GM12878 (cell line): Measurements from ENCODE around the gene NAV2. TPM values are rescaled to one million over a fixed set of nuclear protein-coding genes. Genes with fewer than 3 reads are reported as not detected.

Experiments
- ATAC-seq: fragments of 200-7000 bp; cut with Tn5 transposase; 3 replicates; pipeline ENCODE4 v1.9.1; 2020; ENCODE audit warnings: mild to moderate bottlenecking, moderate library complexity
- BruUV-seq: library from RNA; stranded (reverse); fragments of 400-500 nt; replicated peaks from 2 replicates; lab custom pipeline; 2021; lab: Mats Ljungman, UMichigan
- CTCF ChIA-PET: fragments of 300-600 bp; sonication (Branson Sonifier 250); formaldehyde crosslinking; extraction: SDS; loops from one replicate; lab custom pipeline; 2021; ENCODE audit warnings: inconsistent platforms; lab: Yijun Ruan, JAX
- POLR2A ChIA-PET: fragments of 350-600 bp; formaldehyde crosslinking; extraction: SDS; loops from one replicate; lab custom pipeline; 2021; ENCODE audit warnings: inconsistent platforms; lab: Charles Lee
- RAD21 ChIA-PET: fragments of 300-600 bp; sonication (Branson Sonifier 250); formaldehyde crosslinking; loops from one replicate; lab custom pipeline; 2023; ENCODE audit warnings: antibody characterized with exemption; ENCODE audit not compliant: unreplicated experiment; lab: Charles Lee
- SMC1A ChIA-PET: fragments of 300-600 bp; sonication (Branson Sonifier 250); formaldehyde crosslinking; loops from one replicate; lab custom pipeline; 2023; ENCODE audit not compliant: unreplicated experiment, uncharacterized antibody; lab: Charles Lee
- DNase-seq: peaks from one replicate; pipeline ENCODE4 v3.0.0-alpha.2; 2011; ENCODE audit warnings: low read depth, low spot score
- FAIRE-seq: peaks from 3 replicates; lab custom pipeline; 2011; peaks lifted over from hg19 to GRCh38; lab: Jason Lieb, UNC
- H2AFZ ChIP-seq: 2 replicates; pipeline ENCODE4 v1.6.0; 2011; ENCODE audit warnings: low read depth, low read length, control low read depth; ENCODE audit not compliant: control insufficient read depth
- H3K27ac ChIP-seq: 2 replicates; pipeline ENCODE4 v1.5.1; 2011; ENCODE audit warnings: control low read depth; ENCODE audit not compliant: control insufficient read depth, insufficient read depth
- H3K27me3 ChIP-seq, 2 experiments: replicated peaks in 1 of 2; 2 replicates each; pipeline versions ENCODE4 v1.6.0 to v1.6.1; 2011; ENCODE audit warnings: low read length in 1 of 2; ENCODE audit not compliant: control insufficient read depth in 2 of 2, insufficient read depth in 2 of 2
- H3K36me3 ChIP-seq, 2 experiments: 2 replicates each; pipeline ENCODE4 v1.5.1; 2011; ENCODE audit warnings: low read length in 1 of 2; ENCODE audit not compliant: control insufficient read depth in 2 of 2, insufficient read depth in 2 of 2
- H3K4me1 ChIP-seq: 2 replicates; pipeline ENCODE4 v1.6.1; 2011; ENCODE audit warnings: mild to moderate bottlenecking, low read length, moderate library complexity, mixed read lengths; ENCODE audit not compliant: control insufficient read depth, insufficient read depth
- H3K4me2 ChIP-seq: 2 replicates; pipeline ENCODE4 v1.6.0; 2011; ENCODE audit warnings: control low read depth; ENCODE audit not compliant: control insufficient read depth, insufficient read depth
- H3K4me3 ChIP-seq: fragments of 200-600 bp; sonication (generic); 2 replicates; pipeline ENCODE4 v1.5.1; 2016
- H3K79me2 ChIP-seq: 2 replicates; pipeline ENCODE4 v1.6.0; 2011; ENCODE audit warnings: low read length; ENCODE audit not compliant: control insufficient read depth, insufficient read depth
- H3K9ac ChIP-seq: 2 replicates; pipeline ENCODE4 v1.8.0; 2011; ENCODE audit warnings: low read length, control low read depth, mixed read lengths; ENCODE audit not compliant: control insufficient read depth, insufficient read depth
- H3K9me3 ChIP-seq: replicated peaks from 3 replicates; pipeline ENCODE4 v1.5.1; 2011; ENCODE audit warnings: mild to moderate bottlenecking, low read length; ENCODE audit not compliant: control insufficient read depth, insufficient read depth
- H4K20me1 ChIP-seq: 2 replicates; pipeline ENCODE4 v1.6.0; 2011; ENCODE audit not compliant: control insufficient read depth, insufficient read depth
- REST ChIP-seq: IDR thresholded peaks from 2 replicates; pipeline ENCODE4 v1.6.1; 2012; ENCODE audit warnings: mild to moderate bottlenecking, low read depth, low read length
- ZBTB11 ChIP-seq: fragments of 450-650 bp; formaldehyde crosslinking; IDR thresholded peaks from 2 replicates; pipeline ENCODE4 v1.5.0; 2022; ENCODE audit warnings: mild to moderate bottlenecking, missing genetic modification characterization
- WGBS: methylation state at CpG from one replicate; pipeline ENCODE4 v1.1.6; 2016; ENCODE audit warnings: low lambda C conversion rate; ENCODE audit not compliant: insufficient replicate concordance, insufficient coverage; ENCODE audit errors: missing lambda C conversion rate; 5-methylcytosine and 5-hydroxymethylcytosine counted together
- in situ Hi-C: fragments of 300-500 bp; cut with MboI; formaldehyde crosslinking; loops from 9 replicates; pipeline ENCODE4 v1.14.3; 2018; ENCODE audit warnings: mixed read lengths
- intact Hi-C: fragments of 100-400 bp; cut with micrococcal nuclease; formaldehyde crosslinking; loops from one replicate; pipeline ENCODE4 v1.14.2; 2022; ENCODE audit not compliant: unreplicated experiment
- polyA plus RNA-seq, 11 experiments: library from polyadenylated mRNA; depleted of rRNA in 4 of 11; unstranded in 6 of 11; stranded (reverse) in 5 of 11; fragments of >200 nt; fragmentation: Nextera tagmentation in 4 of 11; fragmentation: Illumina TruSeq in 1 of 11; extraction: Ambion mirVana in 4 of 11; extraction: Trizol in 1 of 11; gene quantifications; 1 replicate in 1 of 11; 2 replicates in 10 of 11; pipeline versions ENCODE4 v1.2.1 to v1.2.3, GENCODE V29; 2011 to 2016; ENCODE audit warnings: inconsistent platforms in 2 of 11, missing spikeins in 2 of 11, low read depth in 1 of 11
- total RNA-seq, 4 experiments: library from RNA; depleted of rRNA in 3 of 4; stranded (reverse); fragments of >200 nt in 3 of 4; fragmentation: Illumina TruSeq in 1 of 4; extraction: Trizol in 1 of 4; gene quantifications; 2 replicates each; pipeline versions ENCODE4 v1.2.1 to v1.2.3, GENCODE V29; 2013 to 2021
- TF ChIP-seq, protein P1 (sequence below): fragments of 450-650 bp; IDR thresholded peaks from 2 replicates; pipeline ENCODE4 v1.6.1; 2017; ENCODE audit warnings: mild to moderate bottlenecking, moderate library complexity
- TF ChIP-seq, protein P2 (sequence below): IDR thresholded peaks from 2 replicates; pipeline ENCODE4 v1.6.1; 2011; ENCODE audit warnings: low read depth, low read length, improper control_type of control experiment, borderline replicate concordance

The NAV2 gene
- total and polyA plus RNA-seq, 10 of the 15 experiments (the other 5 are each of a cell fraction or from before 2014, with no cell fraction given): 0.35 to 6.1 (median 1.1) TPM

DNA sequence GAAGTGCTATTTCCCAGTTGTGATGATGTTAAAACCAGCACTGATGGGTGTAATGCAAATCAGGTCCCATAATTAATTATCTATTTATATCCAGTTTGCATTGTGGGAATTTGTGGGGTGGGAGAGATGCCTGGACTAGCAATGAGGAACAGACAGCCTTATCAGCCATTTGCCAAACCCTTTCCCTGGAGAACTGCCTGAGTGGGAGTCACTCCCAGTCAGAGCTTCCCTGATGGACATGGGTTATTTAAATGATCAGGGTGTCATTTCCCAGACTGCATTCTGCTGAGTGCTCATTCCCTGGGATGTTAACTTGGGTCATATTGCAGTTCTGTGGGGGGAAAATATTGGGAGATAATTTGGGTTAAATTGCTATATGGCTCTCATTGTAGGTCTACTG lies 168.5 kb downstream of the NAV2 start:
- no peak overlapping the region for H3K9ac ChIP-seq
- no peaks in the 10 kb centered on the region; a peak in 1 of 4 replicates for H3K36me3 ChIP-seq
- TF ChIP-seq, protein P1, sequence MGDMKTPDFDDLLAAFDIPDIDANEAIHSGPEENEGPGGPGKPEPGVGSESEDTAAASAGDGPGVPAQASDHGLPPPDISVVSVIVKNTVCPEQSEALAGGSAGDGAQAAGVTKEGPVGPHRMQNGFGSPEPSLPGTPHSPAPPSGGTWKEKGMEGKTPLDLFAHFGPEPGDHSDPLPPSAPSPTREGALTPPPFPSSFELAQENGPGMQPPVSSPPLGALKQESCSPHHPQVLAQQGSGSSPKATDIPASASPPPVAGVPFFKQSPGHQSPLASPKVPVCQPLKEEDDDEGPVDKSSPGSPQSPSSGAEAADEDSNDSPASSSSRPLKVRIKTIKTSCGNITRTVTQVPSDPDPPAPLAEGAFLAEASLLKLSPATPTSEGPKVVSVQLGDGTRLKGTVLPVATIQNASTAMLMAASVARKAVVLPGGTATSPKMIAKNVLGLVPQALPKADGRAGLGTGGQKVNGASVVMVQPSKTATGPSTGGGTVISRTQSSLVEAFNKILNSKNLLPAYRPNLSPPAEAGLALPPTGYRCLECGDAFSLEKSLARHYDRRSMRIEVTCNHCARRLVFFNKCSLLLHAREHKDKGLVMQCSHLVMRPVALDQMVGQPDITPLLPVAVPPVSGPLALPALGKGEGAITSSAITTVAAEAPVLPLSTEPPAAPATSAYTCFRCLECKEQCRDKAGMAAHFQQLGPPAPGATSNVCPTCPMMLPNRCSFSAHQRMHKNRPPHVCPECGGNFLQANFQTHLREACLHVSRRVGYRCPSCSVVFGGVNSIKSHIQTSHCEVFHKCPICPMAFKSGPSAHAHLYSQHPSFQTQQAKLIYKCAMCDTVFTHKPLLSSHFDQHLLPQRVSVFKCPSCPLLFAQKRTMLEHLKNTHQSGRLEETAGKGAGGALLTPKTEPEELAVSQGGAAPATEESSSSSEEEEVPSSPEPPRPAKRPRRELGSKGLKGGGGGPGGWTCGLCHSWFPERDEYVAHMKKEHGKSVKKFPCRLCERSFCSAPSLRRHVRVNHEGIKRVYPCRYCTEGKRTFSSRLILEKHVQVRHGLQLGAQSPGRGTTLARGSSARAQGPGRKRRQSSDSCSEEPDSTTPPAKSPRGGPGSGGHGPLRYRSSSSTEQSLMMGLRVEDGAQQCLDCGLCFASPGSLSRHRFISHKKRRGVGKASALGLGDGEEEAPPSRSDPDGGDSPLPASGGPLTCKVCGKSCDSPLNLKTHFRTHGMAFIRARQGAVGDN: no peak
- TF ChIP-seq, all 136 proteins: peak for 0
- Histone ChIP-seq H2AFZ (no peak overlapping the region), H3K4me1 (no peaks in the 10 kb centered on the region), H3K79me2 (no peaks in the 10 kb centered on the region), H3K9me3 (no peaks in the 10 kb centered on the region), H3K4me2 (no peak overlapping the region), H3K4me3 (no peak overlapping the region), H3K27me3 (no peaks in the 10 kb centered on the region; a peak in 1 of 4 replicates), H4K20me1 (no peaks in the 10 kb centered on the region), H3K27ac (no peak overlapping the region)
- FAIRE-seq (no peak), ATAC-seq (no peak), DNase-seq (no peak)
- RAD21 ChIA-PET: no interaction called here
- in situ Hi-C loops (no loop called here), intact Hi-C loops (no loop called here)
- CTCF ChIA-PET: no interaction called here
- no TSS peak for BruUV-seq
- SMC1A ChIA-PET: no interaction called here
- POLR2A ChIA-PET: no interaction called here

DNA sequence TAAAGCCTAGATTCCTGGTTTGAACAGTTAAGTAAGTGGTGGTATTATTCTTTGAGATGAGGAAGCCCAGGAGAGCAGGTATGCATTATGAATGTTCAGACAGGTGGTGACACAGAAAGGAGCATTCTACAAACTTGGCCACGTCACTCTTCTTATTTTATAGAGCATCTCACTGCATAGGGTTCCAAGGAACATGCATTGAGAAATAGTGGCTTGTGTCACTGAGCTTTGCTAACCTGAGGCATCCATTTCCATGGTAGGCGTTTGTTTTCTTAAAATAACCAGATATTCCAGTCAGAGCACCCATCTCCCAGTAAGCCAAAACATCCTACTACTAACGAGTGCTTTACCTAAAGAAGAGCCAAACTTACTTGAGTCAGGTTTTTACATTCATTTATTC lies 169.7 kb downstream of the NAV2 start:
- no peak for DNase-seq
- SMC1A ChIA-PET: no interaction called here
- no peaks in the 10 kb centered on the region; a peak in 1 of 4 replicates for H3K36me3 ChIP-seq
- no peak overlapping the region for H3K9ac ChIP-seq
- intact Hi-C loops (no loop called here), in situ Hi-C loops (no loop called here)
- no TSS peak for BruUV-seq
- no peak for ATAC-seq
- H3K79me2 ChIP-seq: no peaks in the 10 kb centered on the region
- FAIRE-seq: no peak
- no peaks in the 10 kb centered on the region for H4K20me1 ChIP-seq
- no peaks in the 10 kb centered on the region; a peak in 1 of 4 replicates for H3K27me3 ChIP-seq
- CTCF ChIA-PET: interaction anchor here (1.0 to 1.1 kb wide), 2 partner anchors 17 to 250 kb away, joined by 3 read pairs; no protein-coding TSS in a partner anchor
- RAD21 ChIA-PET: no interaction called here
- H2AFZ ChIP-seq: no peak overlapping the region
- H3K9me3 ChIP-seq: no peaks in the 10 kb centered on the region
- no peak overlapping the region for H3K4me2 ChIP-seq
- POLR2A ChIA-PET: no interaction called here
- WGBS: 0% methylated on average over 3 of the region's 3 CpGs
- H3K4me3 ChIP-seq: no peak overlapping the region
- H3K4me1 ChIP-seq: no peaks in the 10 kb centered on the region
- H3K27ac ChIP-seq: no peak overlapping the region
- TF ChIP-seq ZBTB11 (CRISPR knock-in tag): no peak
- TF ChIP-seq, protein P2, sequence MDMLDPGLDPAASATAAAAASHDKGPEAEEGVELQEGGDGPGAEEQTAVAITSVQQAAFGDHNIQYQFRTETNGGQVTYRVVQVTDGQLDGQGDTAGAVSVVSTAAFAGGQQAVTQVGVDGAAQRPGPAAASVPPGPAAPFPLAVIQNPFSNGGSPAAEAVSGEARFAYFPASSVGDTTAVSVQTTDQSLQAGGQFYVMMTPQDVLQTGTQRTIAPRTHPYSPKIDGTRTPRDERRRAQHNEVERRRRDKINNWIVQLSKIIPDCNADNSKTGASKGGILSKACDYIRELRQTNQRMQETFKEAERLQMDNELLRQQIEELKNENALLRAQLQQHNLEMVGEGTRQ: no peak
- no peak for TF ChIP-seq REST
